ENCODE measurements around the gene PTMA.

PTMA gene

DNA sequence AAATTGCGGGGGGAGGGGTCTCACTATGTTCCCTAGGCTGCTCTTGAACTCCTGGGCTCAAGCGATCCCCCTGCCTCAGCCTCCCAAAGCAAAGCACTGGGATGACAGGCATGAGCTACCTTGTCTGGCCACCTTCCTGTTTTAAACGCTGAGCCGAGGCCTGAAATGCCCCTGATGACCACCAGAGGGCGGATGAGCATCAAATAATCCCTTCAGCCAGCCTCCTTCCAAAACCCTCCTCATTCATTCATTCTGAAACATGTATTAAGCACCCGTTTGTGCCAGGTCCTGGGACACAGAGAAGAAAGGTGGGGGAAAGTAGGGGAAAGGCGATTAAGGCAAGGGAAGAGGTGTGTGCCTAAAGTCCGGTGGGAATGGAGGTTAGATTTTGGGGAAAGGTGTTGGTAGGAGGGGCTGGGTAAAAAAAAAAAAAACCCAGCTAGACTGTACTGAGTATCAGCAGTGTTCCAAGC is 30.7 kb upstream of the PTMA start:
- DNase-seq: peak; percentile 96

DNA sequence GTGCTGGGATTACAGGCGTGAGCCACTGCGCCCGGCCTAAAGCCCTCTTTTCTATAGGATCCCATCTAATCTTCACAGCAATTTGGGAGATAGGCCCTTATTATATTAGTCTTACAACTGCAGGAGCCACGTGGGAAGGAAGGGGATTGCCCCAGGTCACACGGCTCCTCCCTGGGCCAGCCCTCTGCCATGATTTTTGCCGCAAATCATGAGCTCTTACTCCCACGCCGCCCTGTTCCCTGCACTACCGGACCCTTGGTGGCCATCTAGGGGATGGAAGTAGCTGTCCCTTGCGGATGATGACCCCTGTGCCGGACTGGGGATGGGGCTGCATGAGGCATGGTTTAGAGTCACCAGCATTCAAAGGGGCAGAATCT is 28.4 kb upstream of the PTMA start:
- DNase-seq: peak; percentile 98

DNA sequence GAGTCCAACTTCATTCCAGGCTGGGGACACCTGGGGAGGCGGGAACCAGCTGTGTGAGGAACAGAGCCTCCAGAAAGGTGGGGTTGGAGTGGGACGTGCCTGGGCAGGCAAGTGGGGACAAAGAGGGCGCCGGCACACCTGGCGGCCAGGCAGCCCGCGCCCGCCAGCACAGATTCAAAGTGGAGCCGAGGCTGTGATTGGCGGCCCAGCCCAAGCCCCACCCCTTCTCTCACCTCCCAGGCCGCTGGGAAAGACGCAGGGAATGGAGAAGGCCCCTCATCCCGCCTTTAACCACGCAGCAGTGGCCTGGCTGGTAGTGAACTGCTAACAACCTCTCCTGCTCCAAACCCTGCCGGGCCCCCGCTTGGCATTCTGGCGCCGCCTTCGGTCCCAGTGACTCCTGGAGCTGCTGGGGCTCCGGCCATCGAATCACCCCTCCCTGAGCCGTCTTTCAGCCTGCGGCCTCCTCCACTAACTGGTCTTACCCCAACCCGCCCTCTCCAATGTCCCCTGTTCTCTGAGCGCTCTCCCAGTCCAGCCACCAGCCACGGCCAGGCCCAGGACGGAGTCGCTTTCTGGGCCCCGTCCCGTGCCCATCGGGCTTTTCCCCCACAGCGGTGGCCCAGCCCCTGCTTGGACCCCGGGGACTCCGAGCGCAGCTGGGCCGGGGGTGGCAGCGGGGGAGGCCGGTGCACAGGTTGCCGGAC is 27.9 kb upstream of the PTMA start:
- peak; percentile 98 for DNase-seq

DNA sequence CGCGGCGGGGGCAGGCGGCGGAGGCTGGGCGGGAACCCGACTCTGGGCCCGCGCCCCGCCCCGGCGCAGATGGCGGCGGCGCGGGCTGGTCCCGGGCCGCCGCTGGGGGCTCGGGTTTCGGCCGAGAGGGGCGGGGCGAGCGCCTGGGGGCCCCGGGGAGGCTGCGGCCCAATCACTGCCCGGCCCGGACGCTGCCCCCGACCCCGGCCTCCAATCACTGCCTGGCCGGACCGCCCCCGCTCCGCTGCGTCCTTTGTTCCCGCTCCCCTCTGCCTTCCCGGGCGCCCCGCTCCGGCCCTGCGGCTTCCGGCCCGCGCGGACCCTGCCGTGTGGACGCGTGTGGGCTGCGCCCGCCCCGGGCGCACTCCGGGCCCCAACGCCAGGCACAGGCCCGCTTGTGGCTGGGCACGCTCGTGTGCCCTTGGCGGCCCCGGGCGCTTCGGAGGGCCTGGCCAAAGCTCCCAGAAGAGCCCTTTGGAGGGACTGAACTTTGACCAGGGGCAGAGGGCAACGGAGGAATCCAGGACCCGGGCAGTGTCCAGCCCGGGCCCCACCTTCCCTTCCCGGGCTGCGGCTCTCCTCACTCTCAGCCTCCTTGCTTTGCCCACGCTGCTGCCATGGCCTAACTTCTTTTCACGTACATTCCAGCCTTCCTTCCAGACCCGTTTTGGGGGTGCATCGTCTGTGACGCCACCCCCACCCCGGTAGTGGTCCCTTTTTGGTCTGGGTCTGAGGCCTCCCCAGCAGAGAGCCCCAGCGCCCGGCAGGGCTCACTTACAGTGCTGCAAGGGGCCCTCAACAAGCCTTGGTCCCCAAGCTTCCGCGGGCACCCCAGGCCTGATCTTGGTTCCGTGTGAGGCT is 27.1 kb upstream of the PTMA start:
- DNase-seq: peak; percentile 97

DNA sequence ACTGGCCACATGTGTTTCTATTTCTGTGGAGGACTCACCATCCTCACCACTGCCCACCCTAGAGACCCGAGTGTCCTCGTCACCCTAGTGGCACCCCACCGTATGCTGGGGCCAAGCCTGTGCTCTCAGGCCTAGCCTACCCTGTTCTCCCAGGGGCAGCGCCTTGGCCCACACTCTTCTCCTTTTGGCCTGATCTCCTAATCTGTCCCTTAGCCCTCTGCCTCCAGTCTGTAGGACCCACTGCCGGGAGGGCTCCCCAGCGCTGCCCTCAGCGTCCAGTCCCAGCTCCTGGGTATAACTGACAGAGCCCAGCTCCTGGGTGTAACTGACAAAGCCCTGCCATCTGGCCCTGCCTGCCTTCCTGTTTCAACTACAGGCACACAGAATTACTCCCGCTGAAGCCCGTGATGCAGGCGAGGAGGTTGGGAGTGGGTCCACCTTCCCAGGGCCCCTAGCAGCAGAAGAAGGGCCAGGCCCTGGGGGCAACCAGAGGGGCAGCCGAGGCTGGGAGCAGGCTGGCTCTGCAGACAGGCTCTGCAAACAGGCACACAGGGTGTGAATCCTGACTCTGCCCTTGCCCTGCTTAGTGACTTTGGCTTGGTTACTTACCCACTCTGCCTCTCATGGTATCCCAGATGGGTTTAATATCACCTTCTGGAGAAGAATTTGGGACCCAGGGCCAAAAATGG is 25.6 kb upstream of the PTMA start:
- DNase-seq: peak; percentile 66

DNA sequence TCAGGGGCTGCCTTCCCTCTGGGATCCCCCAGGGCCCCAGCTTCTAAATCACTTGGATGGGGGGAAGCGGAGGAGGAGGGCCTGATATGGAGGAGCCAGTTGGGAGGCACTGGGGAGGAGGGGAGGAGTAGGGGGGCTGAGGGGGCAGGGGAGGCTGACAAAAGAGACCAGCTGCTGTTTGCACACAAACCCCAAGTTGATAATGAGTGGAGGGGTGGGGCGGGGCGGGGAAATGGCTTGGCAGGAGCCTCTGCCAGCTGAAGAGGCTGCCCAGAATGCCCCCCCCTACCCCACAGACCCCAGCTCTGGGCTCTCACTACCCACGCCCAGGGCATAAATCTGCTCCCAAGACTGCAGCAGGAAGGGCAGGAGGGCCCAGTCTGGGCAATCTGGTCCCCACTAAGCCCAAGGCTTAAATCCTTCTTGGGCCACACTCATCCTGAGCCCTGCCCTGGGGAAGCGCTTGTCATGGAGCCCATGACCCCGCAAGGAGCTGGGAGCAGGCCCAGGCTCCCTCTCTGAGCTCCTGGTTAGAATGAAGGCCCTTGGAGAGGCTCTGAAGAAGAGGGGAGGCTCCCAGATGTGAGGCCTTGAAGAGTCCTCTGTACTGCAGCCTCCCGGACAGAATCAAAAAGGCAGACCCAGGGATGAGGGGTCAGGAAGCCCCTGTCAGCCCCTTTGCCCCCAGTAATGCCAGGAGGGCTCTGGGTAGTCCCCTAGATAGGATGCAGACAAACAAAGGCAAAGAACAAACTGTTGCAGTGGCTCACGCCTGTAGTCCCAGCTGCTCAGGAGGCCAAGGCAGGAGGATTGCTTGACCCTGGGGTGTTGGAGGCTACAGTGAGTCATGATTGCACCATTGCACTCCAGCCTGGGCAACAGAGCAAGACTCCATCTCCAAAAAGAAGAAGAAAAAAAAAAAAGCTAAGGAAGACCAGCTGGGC is 24.8 kb upstream of the PTMA start:
- no peak for DNase-seq

DNA sequence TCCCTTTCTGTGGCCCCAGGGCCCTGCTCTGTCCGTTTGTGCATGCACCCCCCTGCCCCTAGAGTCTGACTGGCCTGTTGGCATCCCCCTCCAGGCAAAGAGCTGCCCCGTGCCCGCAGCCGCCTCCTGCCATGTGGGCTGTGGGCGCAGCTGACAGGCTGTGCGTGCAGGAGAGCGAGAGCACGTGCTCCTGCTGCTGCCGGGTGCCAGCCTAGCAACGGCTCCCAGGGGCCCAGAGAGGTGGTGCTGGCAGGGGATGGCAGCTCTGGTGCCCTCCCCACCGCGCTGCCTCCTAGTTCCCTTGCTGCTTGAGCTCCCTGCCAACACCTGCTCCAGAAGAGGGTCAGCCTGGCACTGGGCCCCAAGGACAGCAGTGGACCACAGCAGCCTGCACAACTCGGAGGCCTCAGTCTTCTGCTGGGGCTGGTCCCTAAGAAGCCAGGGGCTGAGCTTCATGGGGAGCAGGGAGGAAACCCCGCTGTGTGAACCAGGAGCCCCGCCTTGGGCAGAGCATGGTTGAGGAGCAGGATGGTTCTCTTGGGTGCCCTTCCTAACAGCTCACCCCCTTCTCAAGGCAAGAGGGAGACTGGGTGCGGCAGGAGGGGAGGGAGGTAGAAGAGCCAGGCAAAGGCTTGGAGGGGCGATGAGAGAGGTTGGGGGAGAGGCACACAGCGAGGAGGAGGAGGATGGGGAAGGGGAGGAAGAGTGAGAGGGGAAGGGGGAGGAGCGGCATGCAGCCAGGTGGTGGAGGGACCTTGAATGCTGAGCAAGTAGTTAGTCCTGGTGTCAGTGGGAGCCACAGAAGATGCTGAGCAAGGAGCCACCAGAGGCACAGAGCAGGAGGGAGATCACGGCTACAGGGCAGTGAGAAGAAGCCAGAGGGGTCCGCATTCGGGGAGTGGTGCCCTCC is 23.8 kb upstream of the PTMA start:
- DNase-seq: peak; percentile 38

DNA sequence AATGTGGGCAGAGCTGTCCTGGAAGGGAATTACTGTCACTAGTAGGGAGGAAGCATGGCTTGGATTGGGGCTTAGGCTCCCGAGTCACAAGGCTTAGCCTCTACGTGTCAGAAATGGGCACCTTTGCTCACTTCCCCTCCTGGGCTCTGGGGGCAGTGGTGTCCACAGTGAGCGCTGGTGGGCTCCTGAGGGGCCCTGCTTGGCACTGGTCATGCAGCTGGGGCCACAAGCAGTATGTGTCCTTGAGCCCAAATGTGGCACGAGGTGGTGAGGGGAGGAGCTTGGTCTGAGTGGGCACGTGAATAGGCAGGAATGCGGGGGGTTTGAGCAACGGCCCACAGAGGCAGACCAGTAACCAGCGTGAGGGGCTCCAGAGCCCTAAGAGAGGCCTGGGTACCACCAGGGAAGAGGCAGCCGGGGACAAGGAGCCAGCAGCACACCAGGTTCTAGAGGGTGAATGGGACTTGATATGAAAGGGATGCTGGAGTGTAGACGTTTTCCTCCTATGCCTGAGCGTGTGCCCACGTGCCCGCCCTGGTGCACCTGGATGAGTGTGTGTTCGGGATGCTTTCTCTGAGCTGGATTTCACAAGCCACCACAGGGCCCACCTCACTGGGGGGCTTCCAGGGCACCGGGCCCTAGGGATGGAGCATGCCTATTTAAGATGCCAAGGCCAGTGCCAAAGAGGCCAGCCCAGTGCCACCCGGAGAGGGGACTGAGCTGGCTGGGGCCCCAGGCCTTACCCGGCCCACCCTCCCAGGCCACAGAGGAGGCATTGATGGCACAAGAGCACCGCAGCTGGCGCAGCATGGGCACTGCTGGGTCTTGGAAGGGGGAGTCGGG is 22.8 kb upstream of the PTMA start:
- no peak for DNase-seq

DNA sequence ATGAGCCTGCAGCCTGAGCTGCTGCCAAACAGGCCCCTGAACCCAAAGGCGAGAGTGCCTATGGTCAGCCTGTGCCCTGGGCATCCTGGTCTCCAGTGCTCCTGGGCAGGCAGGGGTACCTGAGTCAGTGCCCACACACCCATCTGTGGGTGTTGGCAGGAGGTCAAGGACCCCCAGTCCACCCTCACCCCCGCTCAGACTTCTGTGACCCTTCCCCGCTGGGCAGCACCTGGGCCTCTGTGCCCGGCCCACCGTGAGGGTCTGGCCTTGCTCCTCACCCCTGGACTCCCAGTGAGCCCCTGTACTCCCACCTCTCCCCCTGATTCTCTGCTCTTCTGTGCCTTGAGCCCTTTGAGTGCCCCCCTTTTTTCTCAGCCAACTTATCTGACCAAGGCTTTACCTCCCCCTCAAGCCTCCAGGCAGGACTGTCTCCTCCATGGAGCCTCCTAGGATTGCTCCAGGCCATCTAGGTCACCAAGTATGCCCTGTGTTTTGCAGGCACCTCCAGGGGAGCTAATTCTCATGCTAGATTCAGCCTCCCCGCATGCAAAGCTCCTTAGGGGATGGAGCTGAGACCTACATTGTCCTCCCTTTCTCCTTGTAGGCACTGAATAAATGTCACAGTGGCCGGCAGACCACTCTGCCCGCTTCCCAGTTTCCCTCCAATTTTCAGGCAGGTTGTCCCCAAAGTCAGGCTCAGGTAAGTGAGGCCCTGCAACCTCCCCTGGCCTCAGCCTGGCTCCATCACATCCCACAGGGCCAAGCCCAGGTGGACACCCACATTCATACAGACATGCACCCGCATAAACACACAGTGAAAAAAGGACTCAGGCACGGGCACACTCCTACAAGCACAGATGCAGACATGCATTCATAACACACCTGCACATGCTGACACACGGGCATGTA is 21.9 kb upstream of the PTMA start:
- no peak for DNase-seq

DNA sequence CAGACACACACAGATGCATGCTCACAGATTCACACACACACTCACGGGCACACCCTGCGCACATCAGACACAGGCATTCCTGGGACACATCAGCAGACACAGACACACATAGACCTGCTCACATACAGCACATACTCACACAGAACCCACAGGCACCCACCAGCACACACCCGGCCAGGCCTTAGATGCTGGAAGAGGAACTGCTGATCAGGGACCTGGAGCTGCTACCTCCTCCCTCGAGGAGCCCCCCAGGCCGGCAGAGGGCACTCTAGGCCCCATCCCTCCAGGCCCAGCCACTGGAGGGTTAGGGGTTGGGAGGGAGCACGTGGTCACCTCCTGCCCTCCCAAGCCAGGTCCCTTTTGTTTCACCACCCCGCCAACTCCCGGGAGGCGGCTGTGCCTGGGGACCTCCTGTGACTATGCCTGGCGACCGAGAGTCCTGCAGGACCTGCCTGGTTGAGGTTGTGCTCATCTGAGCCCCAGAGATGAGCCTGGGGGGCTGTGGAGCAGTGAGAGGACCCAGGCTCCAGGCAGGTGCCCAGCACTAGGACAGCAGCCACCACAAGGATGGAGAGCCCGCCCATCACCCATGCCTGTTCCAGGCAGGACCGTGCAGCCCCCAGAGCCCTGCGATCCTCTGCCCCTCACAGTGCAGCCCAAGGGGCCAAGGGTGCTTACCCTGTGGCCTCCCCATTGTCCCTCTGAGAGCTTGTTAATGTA is 21.0 kb upstream of the PTMA start:
- peak; percentile 45 for DNase-seq

DNA sequence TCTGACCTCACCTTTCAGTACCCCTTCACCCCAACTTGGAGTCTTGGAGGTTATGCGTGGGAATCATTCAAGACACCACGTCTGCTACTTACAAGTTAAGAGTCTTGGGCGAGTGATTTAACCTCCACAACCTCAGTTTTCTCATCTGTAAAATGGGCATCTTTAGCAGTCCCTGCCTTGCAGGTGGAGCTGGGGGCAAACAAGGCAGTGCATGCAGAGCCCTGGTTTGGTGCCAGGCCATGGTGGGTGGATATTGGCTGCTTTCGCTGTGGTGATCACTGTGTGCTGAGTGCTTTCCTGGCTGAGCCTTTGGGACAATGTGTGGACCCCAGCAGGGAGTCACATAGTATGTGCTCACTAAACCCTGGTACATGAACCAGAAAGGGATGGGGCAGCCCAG is 20.4 kb upstream of the PTMA start:
- DNase-seq: no peak

DNA sequence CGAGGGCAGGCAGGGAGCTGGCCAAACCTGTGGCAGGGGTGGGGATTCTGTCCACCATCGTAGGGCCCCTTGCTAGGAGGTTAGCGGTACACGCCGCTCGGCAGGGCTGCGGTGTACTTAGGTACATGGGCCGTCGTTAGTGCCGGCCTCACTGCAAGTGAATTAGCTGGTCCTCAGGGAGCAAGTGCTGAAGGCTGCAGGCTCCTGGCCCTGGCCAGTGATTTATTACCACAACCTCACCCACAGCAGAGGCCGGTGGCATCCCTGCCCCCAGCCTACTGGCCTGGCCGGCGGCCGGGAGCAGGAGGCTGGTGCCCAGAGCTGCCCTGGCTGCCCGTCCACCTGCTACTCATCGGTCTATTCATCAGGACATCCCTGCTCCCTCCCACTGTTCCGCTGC is 19.6 kb upstream of the PTMA start:
- no peak for DNase-seq

DNA sequence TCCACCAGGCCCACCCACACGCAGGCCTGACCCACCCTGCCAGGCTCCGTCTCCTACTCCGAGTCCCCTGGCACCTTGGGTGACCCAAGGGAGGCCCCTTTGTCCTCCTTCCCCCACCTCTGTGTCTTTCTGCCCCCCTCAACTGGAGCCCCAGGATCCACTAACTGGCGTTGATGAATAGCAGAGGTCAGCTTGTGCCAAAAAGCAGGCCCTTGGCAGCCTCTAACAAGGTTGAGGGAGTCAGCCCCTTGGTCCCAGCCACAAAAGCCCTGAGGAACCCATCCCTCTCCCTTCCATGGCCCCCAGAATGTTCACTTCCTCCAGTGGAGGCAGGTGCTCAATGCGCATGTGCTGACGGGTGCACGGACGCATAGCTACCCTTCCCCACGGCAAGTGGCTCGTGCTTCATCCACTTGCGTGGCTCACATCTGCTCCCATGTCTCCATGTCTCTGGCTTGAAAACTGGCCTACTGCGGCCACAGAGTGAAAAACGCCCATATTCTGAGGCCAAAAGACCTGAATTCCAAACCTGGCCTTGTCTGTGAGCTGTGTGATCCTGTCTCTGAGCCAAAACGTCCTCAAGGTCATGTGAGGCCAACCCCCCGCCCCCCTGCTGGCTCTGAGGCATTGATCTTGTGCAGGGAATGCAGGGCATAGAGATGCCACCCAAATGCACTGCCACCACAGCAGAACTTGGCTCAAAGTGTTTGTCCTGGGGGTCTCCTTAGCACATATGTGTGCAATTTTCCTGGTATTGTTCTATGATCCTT is 19.0 kb upstream of the PTMA start:
- no peak for DNase-seq

DNA sequence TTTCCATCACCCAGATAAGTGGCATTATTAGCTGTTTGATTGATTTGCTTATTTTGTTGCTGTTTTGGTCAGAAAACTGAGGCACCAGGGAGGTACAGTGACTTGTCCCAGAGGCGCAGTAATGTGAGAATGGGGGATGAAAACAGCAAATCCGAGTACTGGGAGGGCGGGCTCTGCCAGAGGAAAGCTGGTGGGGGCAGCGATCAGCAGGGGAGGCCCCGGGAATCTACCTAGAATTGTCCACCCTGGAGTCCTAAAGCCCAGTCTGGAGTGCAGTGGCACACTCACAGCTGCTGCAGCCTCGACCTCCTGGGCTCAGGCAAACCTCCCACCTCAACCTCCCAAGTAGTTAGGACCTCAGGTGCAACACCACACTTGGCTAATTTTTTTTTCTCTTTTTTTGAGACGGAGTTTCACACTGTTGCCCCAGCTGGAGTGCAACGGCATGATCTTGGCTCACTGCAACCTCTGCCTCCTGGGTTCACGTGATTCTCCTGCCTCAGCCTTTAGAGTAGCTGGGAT is 17.0 kb upstream of the PTMA start:
- no peak for DNase-seq

DNA sequence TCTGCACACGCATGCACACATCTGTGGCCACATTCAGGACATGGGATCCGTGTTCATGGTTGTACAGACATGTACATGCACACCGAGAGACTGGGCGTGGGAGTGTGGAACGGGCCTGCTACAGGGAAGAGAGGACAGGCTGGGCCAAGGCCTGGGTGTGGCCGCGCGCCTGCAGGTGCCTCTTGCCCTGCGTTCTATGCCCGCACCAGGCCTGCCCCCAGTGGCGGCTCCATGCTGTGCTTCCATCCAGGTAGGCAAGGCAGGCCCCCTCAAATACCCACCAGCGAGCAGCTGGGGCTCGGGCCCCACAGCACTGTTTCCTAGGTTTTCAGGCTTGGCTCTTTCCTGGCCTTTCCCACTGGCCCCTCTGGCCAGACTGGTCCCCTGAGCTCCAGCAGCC is 15.5 kb upstream of the PTMA start:
- DNase-seq: no peak

DNA sequence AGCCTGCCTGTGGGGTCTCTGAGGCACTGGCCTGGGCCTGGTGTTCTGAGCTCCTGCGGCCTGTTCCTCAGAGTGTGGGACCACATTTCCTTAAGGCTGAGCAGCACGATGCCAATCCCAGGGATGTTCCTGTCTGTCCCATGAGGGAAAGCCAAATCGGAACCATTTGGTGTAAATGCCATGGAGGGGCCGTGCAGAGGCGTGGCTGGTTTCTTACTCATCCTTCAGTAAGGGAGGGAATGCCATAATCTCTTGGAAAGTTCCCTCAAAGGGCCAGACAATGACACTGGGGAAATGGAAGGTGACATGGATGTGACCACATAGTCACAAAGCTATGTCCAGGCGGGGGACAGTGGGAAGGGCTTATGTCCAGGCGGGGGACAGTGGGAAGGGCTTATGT is 14.4 kb upstream of the PTMA start:
- DNase-seq: no peak

DNA sequence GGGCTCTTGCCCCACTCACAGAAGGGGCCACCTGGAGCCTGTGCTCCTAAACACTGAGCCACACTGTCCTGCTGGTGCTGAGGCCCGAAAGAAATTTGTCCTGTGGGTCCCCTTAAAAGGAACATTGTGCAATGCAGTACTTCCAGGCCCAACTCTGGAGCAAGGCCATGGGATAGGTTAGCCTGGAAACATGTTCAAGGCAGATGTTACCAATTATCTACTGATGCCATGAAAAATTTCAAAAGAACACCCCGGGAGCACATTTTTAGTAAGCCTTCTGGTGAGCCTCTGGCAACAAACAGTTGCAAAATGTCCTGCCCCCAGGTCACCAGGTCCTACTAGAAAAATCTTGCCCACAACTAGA is 12.3 kb upstream of the PTMA start:
- DNase-seq: no peak

DNA sequence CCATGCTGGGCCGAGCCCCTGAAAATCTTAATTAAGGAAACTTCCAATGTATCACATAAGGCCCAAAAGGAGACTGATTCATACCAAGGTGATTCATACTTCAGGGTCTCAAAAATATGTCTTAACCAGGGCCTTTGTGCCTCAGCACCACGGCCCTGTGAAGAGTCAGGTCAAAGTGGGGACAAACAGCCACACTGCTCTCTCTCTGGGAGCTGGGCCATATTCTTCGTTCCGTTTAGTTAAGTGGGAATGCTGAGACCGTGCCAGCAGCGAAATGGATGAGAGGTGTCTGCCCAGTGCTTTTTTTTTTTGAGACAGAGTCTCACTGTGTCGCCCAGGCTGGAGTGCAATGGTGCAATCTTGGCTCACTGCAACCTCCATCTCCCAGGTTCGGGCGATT is 9.3 kb upstream of the PTMA start:
- no peak for DNase-seq

Measured in NCI-H510A treated with DMSO at 0.1 percent for 48 hours (cell line).